Measurements from ENCODE around the gene HMOX2.

The HMOX2 gene, protein sequence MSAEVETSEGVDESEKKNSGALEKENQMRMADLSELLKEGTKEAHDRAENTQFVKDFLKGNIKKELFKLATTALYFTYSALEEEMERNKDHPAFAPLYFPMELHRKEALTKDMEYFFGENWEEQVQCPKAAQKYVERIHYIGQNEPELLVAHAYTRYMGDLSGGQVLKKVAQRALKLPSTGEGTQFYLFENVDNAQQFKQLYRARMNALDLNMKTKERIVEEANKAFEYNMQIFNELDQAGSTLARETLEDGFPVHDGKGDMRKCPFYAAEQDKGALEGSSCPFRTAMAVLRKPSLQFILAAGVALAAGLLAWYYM

GRCh38 chr16:4475880-4476788, at the start of gene HMOX2:
TSS of gene HMOX2 (plus strand) at chr16:4476398. CDS start at chr16:4505525, 29,127 bp downstream.
- peak; percentile 88 for DNase-seq

- no peak for DNase-seq
These were observed 49.4 kb upstream of the HMOX2 start for GRCh38 chr16:4426722-4427372.

DNA sequence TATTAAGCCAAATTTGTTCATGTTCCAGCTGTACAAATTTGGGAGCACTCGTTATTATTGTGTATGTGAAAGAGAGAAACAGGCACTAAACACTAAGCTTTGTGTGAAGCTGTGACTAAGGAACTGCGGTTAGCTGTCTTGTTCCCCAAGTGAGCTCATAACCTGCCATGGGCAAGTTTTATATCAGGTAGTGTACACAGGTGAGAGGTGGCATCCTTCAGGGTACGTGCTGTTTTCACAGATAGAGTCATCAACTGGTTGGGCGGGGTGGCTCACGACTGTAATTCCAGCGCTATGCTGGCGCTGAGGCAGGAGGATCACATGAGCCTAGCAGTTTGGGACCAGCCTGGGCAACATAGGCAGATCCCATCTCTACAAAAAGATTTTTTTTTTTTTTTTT, 47.7 kb upstream of the HMOX2 start:
- DNase-seq, result no peak

DNA sequence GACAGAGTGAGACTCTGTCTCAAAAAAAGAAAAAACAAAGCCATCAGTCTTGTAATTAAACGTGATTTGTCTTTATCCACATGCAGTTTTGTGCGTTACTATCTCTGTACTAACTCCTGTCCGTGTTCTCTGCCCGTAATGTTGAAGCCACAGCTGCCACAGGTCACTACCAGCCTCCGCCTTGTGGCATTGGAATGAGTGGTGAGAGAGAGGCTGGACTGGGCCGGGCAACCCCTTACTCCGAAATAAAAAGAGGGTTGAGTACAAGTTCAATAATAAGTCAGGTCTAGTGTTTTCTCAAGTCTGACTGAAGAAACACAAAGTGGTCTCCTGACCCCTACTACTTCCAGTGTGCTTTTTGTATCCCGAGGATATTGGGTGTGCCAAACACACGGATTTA, 45.2 kb upstream of the HMOX2 start:
- DNase-seq, result no peak

DNA sequence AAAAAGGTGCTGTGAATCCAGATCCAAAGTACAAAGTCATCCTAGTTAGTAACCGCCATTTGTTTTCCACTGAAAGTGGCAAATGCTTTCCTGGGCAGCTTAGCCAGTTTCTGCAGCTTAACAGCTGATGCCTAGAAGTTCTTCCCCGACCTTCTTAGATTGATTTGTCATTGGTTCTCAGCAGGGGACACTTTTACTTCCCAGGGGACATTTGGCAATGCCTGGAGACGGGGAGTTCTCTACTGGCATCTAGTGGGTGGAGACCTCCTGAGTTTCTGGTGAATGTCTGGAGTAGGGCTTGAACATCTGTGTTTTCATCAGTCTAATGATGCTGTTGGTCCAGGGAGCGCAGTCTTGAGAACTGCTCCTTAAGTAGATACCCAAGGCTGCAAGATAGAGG, 43.0 kb upstream of the HMOX2 start:
- no peak for DNase-seq

- DNase-seq, result no peak
These were observed 42.0 kb upstream of the HMOX2 start for GRCh38 chr16:4433914-4434787.

DNA sequence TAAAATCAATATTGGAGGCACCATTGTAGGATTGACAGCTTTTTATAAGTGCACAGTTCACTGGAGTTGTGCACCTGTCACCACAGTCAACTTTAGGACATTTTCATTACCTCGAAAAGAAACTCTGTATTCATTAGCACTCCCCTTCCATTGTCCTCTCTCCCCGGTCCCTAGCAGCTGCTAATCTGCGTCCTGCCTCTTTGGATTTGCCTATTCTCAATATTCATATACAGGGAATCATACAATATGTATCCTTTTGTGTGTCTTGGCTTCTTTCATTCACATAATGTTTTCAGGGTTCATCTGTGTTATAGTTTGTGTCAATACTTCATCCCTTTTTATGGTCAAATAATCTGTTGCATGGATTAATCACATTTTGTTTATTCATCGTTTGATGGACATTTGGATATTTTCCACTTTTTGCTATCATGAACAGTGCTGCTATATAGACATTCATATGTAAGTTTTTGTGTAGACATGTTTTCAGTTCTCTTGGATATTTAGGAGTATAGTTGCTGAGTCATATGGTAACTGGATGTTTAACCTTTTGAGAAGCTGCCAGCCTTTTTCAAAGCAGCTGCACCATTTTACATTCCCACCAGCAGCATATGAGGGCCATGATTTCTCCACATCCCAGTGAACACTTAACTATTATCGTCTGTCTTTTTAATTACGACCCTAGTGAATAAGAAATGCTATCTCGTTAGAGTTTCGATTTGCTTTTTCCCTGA, 40.7 kb upstream of the HMOX2 start:
- DNase-seq, result no peak

DNA sequence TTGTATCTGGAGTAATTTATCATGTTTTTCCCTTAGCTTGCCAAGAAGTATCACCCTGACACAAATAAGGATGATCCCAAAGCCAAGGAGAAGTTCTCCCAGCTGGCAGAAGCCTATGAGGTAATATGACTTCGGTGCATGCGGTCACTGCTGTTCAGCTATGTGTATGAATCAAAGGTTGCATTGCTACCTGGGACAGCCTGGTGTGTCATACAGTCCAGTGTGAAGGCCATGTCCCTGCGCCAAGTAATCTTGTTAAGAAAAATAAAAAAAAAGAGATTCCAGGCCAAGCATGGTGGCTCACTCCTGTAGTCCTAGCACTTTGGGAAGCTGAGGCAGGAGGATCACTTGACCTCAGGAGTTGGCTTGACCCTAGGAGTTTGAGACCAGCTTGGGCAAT, 38.8 kb upstream of the HMOX2 start:
- no peak for DNase-seq

DNA sequence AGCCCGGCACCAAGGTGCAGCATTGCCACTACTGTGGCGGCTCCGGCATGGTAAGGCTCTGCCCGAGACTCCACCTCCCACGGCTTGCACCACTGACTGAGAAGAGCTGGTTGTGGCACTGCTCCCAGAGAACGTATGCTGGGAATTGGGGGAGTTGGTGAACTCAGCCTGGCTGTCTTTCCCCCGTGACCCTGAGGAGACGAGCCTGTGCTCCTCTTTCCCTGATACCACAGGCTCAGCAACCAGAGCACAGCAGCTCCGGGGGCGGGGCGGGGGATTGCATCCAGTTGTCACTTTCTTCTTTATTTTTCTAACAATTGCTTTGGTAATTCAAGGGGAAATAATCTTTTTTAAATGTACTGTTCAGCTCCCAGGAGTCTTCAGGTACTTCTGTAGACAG, 33.8 kb upstream of the HMOX2 start:
- no peak for DNase-seq

DNA sequence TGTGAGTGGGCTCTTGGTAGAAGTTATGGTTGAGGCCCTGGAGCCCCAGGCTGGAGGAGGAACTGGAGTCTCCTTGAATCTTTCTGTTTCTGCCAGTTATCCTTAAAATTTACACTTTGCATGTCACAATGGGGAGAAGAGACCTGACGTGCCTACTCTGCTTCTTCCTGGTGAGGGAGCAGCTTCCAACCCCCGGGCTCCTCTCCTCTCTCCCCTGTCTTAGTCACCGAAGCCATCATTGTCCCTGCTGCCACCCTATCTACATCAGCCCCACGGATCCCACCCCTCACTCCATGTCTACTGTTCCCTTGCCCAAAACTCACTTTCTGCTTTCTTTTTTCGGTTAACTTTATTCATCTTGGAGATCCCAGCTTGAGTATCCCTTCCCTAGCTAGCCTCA, 32.9 kb upstream of the HMOX2 start:
- no peak for DNase-seq

GRCh38 chr16:4443986-4444385, 32.2 kb upstream of the HMOX2 start:
- DNase-seq, result no peak

- no peak for DNase-seq
These were observed 25.8 kb upstream of the HMOX2 start for GRCh38 chr16:4450430-4450829.

GRCh38 chr16:4450931-4451519, 25.2 kb upstream of the HMOX2 start:
- DNase-seq, result no peak

DNA sequence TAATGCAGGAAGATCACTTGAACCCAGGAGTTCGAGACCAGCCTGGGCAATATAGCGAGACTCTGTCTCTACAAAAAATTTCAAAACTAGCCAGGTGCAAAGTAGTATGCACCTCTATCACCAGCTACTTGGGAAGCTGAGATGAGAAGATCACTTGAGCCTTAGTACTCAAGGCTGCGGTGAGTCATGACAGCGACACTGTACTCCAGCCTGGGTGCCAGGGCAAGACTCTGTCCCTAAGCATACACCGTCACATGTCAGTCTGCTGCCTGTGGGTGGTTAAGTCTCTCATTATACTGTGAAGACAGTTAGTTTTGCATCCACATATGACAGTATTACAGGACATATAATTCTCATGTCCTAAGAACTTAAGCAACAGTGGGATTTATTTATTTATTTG, 23.5 kb upstream of the HMOX2 start:
- no peak for DNase-seq

DNA sequence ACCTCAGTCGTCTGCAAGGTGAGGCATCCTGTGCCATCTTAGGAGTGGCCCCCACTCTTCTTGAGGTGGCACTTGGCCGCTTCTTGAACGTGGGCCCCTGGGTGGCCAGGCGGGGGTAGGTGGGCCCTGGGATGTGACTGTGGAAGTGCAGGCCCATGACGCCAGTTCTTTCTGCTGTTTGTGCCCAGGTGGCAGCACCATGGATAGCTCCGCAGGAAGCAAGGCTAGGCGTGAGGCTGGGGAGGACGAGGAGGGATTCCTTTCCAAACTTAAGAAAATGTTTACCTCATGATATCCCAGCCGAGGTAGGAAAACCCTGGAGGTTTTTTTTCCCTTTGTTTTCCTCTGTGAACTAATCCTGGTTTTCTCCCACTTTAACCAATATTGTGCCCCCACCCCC, 21.6 kb upstream of the HMOX2 start:
- DNase-seq, result no peak

DNA sequence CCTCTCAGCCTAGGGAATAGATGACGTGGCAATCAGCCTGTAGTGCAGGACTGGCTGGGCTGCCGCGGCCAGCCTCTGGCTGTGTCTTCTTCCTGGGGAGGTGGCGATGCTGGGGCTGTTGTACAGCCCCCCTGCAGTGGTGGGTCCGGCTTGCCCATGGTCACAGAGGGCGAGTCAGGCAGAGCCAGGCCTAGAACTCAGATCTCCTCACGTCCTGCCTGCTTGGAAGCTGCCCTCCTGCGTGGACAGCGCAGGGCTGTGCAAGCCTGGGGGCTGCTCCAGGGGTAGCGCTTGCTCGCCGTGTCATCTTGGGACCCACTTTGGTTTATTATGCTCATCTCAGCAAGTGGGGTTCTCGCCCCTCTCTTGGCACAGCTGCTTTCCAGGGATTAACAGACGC, 21.1 kb upstream of the HMOX2 start:
- DNase-seq, result no peak

DNA sequence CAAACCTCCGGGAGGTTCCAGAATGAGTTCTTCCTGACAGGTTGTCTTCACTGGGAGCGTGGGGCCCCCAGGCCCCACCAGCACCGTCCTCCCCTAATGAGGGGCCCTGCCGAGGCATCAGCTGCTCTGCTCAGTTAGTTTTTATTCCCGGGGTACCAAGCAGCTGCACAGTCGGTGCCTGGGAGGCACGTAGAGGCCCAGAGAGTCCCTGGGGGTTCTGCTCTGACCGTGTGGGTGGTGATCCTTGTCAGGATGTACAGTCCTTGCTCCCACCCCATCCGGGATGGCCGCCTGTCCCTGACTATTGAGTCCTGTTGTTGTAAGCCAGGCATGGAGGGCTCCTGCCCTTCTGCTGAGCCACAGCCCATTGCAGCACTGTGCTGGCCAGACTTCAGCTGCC, 20.2 kb upstream of the HMOX2 start:
- no peak for DNase-seq

GRCh38 chr16:4460936-4461249, 15.3 kb upstream of the HMOX2 start:
- DNase-seq, result no peak

DNA sequence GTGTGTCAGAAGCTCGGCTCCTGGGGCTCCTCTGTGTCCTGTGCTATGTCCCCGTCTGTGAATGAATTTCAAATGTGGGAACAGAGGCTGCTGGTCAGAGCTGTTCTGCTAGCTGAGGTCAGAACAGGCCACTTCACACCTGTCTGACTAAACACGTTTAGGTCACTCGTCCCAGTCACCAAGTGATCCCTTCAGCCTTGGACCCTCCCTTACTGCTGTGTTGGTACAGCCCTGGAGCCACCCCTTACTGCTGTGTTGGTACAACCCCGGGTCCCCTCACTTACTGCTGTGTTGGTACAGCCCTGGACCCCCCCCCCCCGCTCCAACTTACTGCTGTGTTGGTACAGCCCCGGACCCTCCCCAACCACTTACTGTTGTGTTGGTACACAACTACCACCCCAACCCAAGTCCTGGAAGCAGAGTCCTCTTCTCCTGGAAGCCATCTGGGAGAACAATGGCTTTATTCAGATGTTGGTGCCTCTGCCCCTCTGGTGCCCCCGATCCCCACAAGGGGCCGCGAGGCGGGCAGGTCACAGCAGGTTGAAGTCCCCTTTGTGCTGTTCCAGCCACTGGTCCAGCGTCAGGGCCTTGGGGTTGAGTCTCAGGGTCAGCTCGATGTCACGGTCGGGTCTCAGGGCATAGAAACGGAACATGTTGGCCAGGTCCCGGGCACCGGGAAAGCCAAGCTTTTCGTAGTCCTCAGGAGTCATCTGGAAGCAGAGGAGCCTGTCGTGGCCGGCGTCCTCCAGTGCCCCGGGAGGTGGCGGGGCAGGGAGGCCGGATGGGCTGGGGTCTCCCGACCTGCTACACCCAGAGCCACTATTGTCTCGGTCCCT, 14.7 kb upstream of the HMOX2 start:
- DNase-seq, result no peak

- DNase-seq, result no peak
These were observed 12.6 kb upstream of the HMOX2 start for GRCh38 chr16:4463522-4464163.
